ENCODE measurements around the gene LANCL2. TPM values are rescaled to one million over a fixed set of nuclear protein-coding genes. Genes with fewer than 3 reads are reported as not detected.

Gene LANCL2
- total RNA-seq, 1 experiment from 2014 or later: 26.4 TPM

- H2BK120ac ChIP-seq (ENCODE audit: low read depth, low read length, poor library complexity, severe bottlenecking): no peak overlapping the region
- no peak overlapping the region for H3K27ac ChIP-seq (ENCODE audit: insufficient read length, low read depth, low read length)
- no peak for TF ChIP-seq CTCF (conservative IDR thresholded peaks at IDR 0.05)
- no peak overlapping the region for H3K23ac ChIP-seq (ENCODE audit: insufficient read length, low read depth, low read length)
- no CpG with 5 or more reads among the region's 11 CpGs for WGBS (ENCODE audit: extremely low coverage, insufficient read length, low lambda C conversion rate)
- no peaks in the 10 kb centered on the region for H3K79me2 ChIP-seq (ENCODE audit: insufficient read depth, low read length)
- no peak overlapping the region for H4K91ac ChIP-seq (ENCODE audit: insufficient read length, low read depth, low read length)
- H4K20me1 ChIP-seq (ENCODE audit: control insufficient read depth, insufficient read depth, insufficient read length): no peaks in the 10 kb centered on the region
- no peaks in the 10 kb centered on the region for H3K27me3 ChIP-seq (ENCODE audit: insufficient read depth, low read length)
- H3K4ac ChIP-seq (ENCODE audit: low read depth, low read length): no peak overlapping the region
- H2BK15ac ChIP-seq (ENCODE audit: low read depth, low read length): no peak overlapping the region
- no peak overlapping the region for H2BK12ac ChIP-seq (ENCODE audit: insufficient read length, low read depth, low read length)
- no peak overlapping the region for H2AK5ac ChIP-seq (ENCODE audit: insufficient read length, low read length)
- H2AFZ ChIP-seq (ENCODE audit: low read length): no peak overlapping the region
- no peak overlapping the region for H3K4me2 ChIP-seq (ENCODE audit: insufficient read depth, insufficient read length, low read length)
- peaks cover 16 to 21% of the 10 kb centered on the region in 2 experiments for H3K4me1 Mint-ChIP-seq
- H3K36me3 Mint-ChIP-seq (ENCODE audit: insufficient read depth in 1 of 3, low read depth in 3 of 3): peaks cover 6 to 14% (median 7%) of the 10 kb centered on the region in 3 experiments; a peak in 6 of 7 replicates
- no peak overlapping the region for H4K5ac ChIP-seq (ENCODE audit: insufficient read length, low read depth, low read length)
- H3K9me3 Mint-ChIP-seq: no peaks in the 10 kb centered on the region
- H3K27ac Mint-ChIP-seq: peak overlapping the region in 1 of 3 experiments; percentile 7; a peak in 2 of 7 replicates
- no peak overlapping the region for H3K56ac ChIP-seq (ENCODE audit: insufficient read length, low read depth, low read length)
- H3K79me1 ChIP-seq (ENCODE audit: insufficient read depth, low read depth, low read length, poor library complexity, severe bottlenecking): no peaks in the 10 kb centered on the region
- no peaks in the 10 kb centered on the region for H3K9me3 ChIP-seq (ENCODE audit: control insufficient read depth, low read depth, low read length)
- H2BK5ac ChIP-seq (ENCODE audit: insufficient read length, low read length): no peak overlapping the region
- H2BK20ac ChIP-seq (ENCODE audit: low read depth, low read length, poor library complexity, severe bottlenecking): no peak overlapping the region
- no peaks in the 10 kb centered on the region; the same call in 1 of the 2 replicates for H3K27me3 Mint-ChIP-seq (ENCODE audit: low read depth)
- H3T11ph ChIP-seq (ENCODE audit: low read length): no peak overlapping the region
- H3K4me3 Mint-ChIP-seq: no peak overlapping the region
- DNase-seq: no peak
- H3K23me2 ChIP-seq (ENCODE audit: insufficient read length, low read depth, low read length, poor library complexity, severe bottlenecking): no peaks in the 10 kb centered on the region
- H3K14ac ChIP-seq (ENCODE audit: insufficient read depth, low read length): no peak overlapping the region
- H3K18ac ChIP-seq (ENCODE audit: insufficient read length, low read depth, low read length): no peak overlapping the region
- H4K8ac ChIP-seq (replicated peaks; ENCODE audit: insufficient read length, low read depth, low read length): no peak overlapping the region
- H3K4me1 ChIP-seq (ENCODE audit: insufficient read depth, low read length): peaks cover 4% of the 10 kb centered on the region
- no peak overlapping the region for H3K9ac ChIP-seq (ENCODE audit: extremely low read depth, insufficient read length, low read length)
Observed at GRCh38 chr7:55429835-55430499, 64.8 kb downstream of the LANCL2 start.

Data from H9 (cell line).